ENCODE data around the gene LMAN1.

The LMAN1 gene

GRCh38 chr18:59323931-59324622, 35.0 kb downstream of the LMAN1 start:
- peaks cover 0 to 4% (median 0%) of the 10 kb centered on the region in 3 experiments for H3K27me3 ChIP-seq (ENCODE audit: control insufficient read depth in 3 of 3, insufficient read depth in 3 of 3, low read depth in 1 of 3, low read length in 3 of 3)
- no peak overlapping the region for H3K18ac ChIP-seq (ENCODE audit: low read length)
- no peak overlapping the region for H2BK5ac ChIP-seq (ENCODE audit: low read length)
- H3K27ac ChIP-seq (replicated peaks; ENCODE audit: low read length), result peak overlapping the region; percentile 7
- H4K91ac ChIP-seq (ENCODE audit: low read depth, low read length, poor library complexity), result no peak overlapping the region
- no peak overlapping the region for H4K8ac ChIP-seq (ENCODE audit: low read depth, low read length)
- no peak overlapping the region for H2AK5ac ChIP-seq (ENCODE audit: low read depth, low read length)
- no peak overlapping the region for H3K14ac ChIP-seq (ENCODE audit: low read length)
- no peak overlapping the region for H3K4me2 ChIP-seq (ENCODE audit: insufficient read depth, low read length, poor library complexity, severe bottlenecking)
- H3K23ac ChIP-seq (ENCODE audit: low read depth, low read length, poor library complexity), result no peak overlapping the region
- no peak overlapping the region for H2BK120ac ChIP-seq (ENCODE audit: low read depth, low read length)
- no peak for DNase-seq (ENCODE audit: low spot score)
- no peak overlapping the region for H3K9ac ChIP-seq (ENCODE audit: low read depth, low read length, poor library complexity)
- H2BK12ac ChIP-seq (ENCODE audit: low read length), result no peak overlapping the region
- WGBS, 2 donors (ENCODE audit: extremely low coverage in 2 of 2, insufficient read length in 2 of 2, insufficient replicate concordance in 1 of 2), result no CpG with 5 or more reads among the region's 7 CpGs
- no peak overlapping the region for H3K4ac ChIP-seq (ENCODE audit: low read length)
- no peaks in the 10 kb centered on the region for H3K4me1 ChIP-seq (ENCODE audit: control insufficient read depth in 2 of 2, insufficient read depth in 1 of 2, low read depth in 1 of 2, low read length in 2 of 2)
- no peaks in the 10 kb centered on the region for H3K79me1 ChIP-seq (ENCODE audit: low read depth, low read length)
- peaks cover 8 to 31% of the 10 kb centered on the region in 2 donors for H3K36me3 ChIP-seq (replicated peaks in 1 of 2; ENCODE audit: control insufficient read depth in 2 of 2, insufficient read depth in 2 of 2, low read length in 2 of 2)
- H2AFZ ChIP-seq (ENCODE audit: low read length), result no peak overlapping the region
- H2BK15ac ChIP-seq (ENCODE audit: low read length), result no peak overlapping the region
- H3K4me3 ChIP-seq (ENCODE audit: low read length in 2 of 2), result no peak overlapping the region
- H3K9me3 ChIP-seq (replicated peaks in 1 of 2; ENCODE audit: control insufficient read depth in 2 of 2, insufficient read depth in 1 of 2, low read depth in 1 of 2, low read length in 2 of 2), result no peaks in the 10 kb centered on the region

- Histone ChIP-seq H2AK5ac (ENCODE audit: low read depth, low read length) (no peak within 1 kb of the TSS), H3K14ac (ENCODE audit: low read length) (no peak within 1 kb of the TSS), H3K27ac (replicated peaks; ENCODE audit: low read length) (no peak within 1 kb of the TSS), H3K4me3 (ENCODE audit: low read length in 2 of 2) (no peak within 1 kb of the TSS), H3K4me2 (ENCODE audit: insufficient read depth, low read length, poor library complexity, severe bottlenecking) (no peak within 1 kb of the TSS), H2BK120ac (ENCODE audit: low read depth, low read length) (no peak within 1 kb of the TSS), H2BK15ac (ENCODE audit: low read length) (no peak within 1 kb of the TSS), H2BK12ac (ENCODE audit: low read length) (no peak within 1 kb of the TSS), H3K4me1 (ENCODE audit: control insufficient read depth in 2 of 2, insufficient read depth in 1 of 2, low read depth in 1 of 2, low read length in 2 of 2) (peaks cover 0 to 7% of the 10 kb centered on the region in 2 donors), H4K91ac (ENCODE audit: low read depth, low read length, poor library complexity) (no peak within 1 kb of the TSS), H2AFZ (ENCODE audit: low read length) (no peak within 1 kb of the TSS), H3K9me3 (replicated peaks in 1 of 2; ENCODE audit: control insufficient read depth in 2 of 2, insufficient read depth in 1 of 2, low read depth in 1 of 2, low read length in 2 of 2) (no peaks in the 10 kb centered on the region), H2BK5ac (ENCODE audit: low read length) (no peak within 1 kb of the TSS), H4K8ac (ENCODE audit: low read depth, low read length) (no peak within 1 kb of the TSS), H3K27me3 (ENCODE audit: control insufficient read depth in 3 of 3, insufficient read depth in 3 of 3, low read depth in 1 of 3, low read length in 3 of 3) (peaks cover 0 to 34% (median 0%) of the 10 kb centered on the region in 3 experiments), H3K4ac (ENCODE audit: low read length) (no peak within 1 kb of the TSS), H3K79me1 (ENCODE audit: low read depth, low read length) (no peaks in the 10 kb centered on the region), H3K36me3 (replicated peaks in 1 of 2; ENCODE audit: control insufficient read depth in 2 of 2, insufficient read depth in 2 of 2, low read length in 2 of 2) (no peaks in the 10 kb centered on the region), H3K23ac (ENCODE audit: low read depth, low read length, poor library complexity) (no peak within 1 kb of the TSS), H3K18ac (ENCODE audit: low read length) (no peak within 1 kb of the TSS), H3K9ac (ENCODE audit: low read depth, low read length, poor library complexity) (no peak within 1 kb of the TSS)
- DNase-seq (ENCODE audit: low spot score), result no peak
- WGBS, 2 donors (ENCODE audit: extremely low coverage in 2 of 2, insufficient read length in 2 of 2, insufficient replicate concordance in 1 of 2), result no CpG with 5 or more reads among the region's 4 CpGs
These were observed 40.5 kb downstream of the LMAN1 start, which contains the start of gene CPLX4 for GRCh38 chr18:59318460-59319050. Gene CPLX4 (minus strand): TSS chr18:59318649. CDS start chr18:59318462, 187 bp downstream.

- no peak overlapping the region for H2BK15ac ChIP-seq (ENCODE audit: low read length)
- no CpG with 5 or more reads among the region's 7 CpGs for WGBS, 2 donors (ENCODE audit: extremely low coverage in 2 of 2, insufficient read length in 2 of 2, insufficient replicate concordance in 1 of 2)
- peak overlapping the region; percentile 39 for H3K18ac ChIP-seq (ENCODE audit: low read length)
- no peak for DNase-seq (ENCODE audit: low spot score)
- H3K4me2 ChIP-seq (ENCODE audit: insufficient read depth, low read length, poor library complexity, severe bottlenecking), result no peak overlapping the region
- no peak overlapping the region for H3K27ac ChIP-seq (replicated peaks; ENCODE audit: low read length)
- H2BK120ac ChIP-seq (ENCODE audit: low read depth, low read length), result no peak overlapping the region
- H2BK5ac ChIP-seq (ENCODE audit: low read length), result no peak overlapping the region
- no peak overlapping the region for H2AK5ac ChIP-seq (ENCODE audit: low read depth, low read length)
- H3K9me3 ChIP-seq (replicated peaks in 1 of 2; ENCODE audit: control insufficient read depth in 2 of 2, insufficient read depth in 1 of 2, low read depth in 1 of 2, low read length in 2 of 2), result peaks cover 0 to 2% of the 10 kb centered on the region in 2 donors
- no peak overlapping the region for H3K4ac ChIP-seq (ENCODE audit: low read length)
- H3K23ac ChIP-seq (ENCODE audit: low read depth, low read length, poor library complexity), result no peak overlapping the region
- H2BK12ac ChIP-seq (ENCODE audit: low read length), result no peak overlapping the region
- no peaks in the 10 kb centered on the region for H3K79me1 ChIP-seq (ENCODE audit: low read depth, low read length)
- peaks cover 0 to 65% (median 2%) of the 10 kb centered on the region in 3 experiments for H3K27me3 ChIP-seq (ENCODE audit: control insufficient read depth in 3 of 3, insufficient read depth in 3 of 3, low read depth in 1 of 3, low read length in 3 of 3)
- no peak overlapping the region for H4K91ac ChIP-seq (ENCODE audit: low read depth, low read length, poor library complexity)
- no peak overlapping the region for H2AFZ ChIP-seq (ENCODE audit: low read length)
- no peak overlapping the region for H3K9ac ChIP-seq (ENCODE audit: low read depth, low read length, poor library complexity)
- no peaks in the 10 kb centered on the region for H3K36me3 ChIP-seq (replicated peaks in 1 of 2; ENCODE audit: control insufficient read depth in 2 of 2, insufficient read depth in 2 of 2, low read length in 2 of 2)
- H3K4me1 ChIP-seq (ENCODE audit: control insufficient read depth in 2 of 2, insufficient read depth in 1 of 2, low read depth in 1 of 2, low read length in 2 of 2), result peaks cover 0 to 7% of the 10 kb centered on the region in 2 donors
- H4K8ac ChIP-seq (ENCODE audit: low read depth, low read length), result no peak overlapping the region
- H3K14ac ChIP-seq (ENCODE audit: low read length), result no peak overlapping the region
- H3K4me3 ChIP-seq (ENCODE audit: low read length in 2 of 2), result no peak overlapping the region
These were observed 47.4 kb downstream of the LMAN1 start for GRCh38 chr18:59311631-59312030.

- Histone ChIP-seq H3K4ac (ENCODE audit: low read length) (no peak overlapping the region), H2BK120ac (ENCODE audit: low read depth, low read length) (no peak overlapping the region)
These were observed 50.2 kb downstream of the LMAN1 start for GRCh38 chr18:59308938-59309260.

More at GRCh38 chr18:59308938-59309260, 50.2 kb downstream of the LMAN1 start:
- H3K27me3 ChIP-seq (ENCODE audit: control insufficient read depth in 3 of 3, insufficient read depth in 3 of 3, low read depth in 1 of 3, low read length in 3 of 3), result peaks cover 0 to 70% (median 2%) of the 10 kb centered on the region in 3 experiments
- H3K27ac ChIP-seq (replicated peaks; ENCODE audit: low read length), result no peak overlapping the region
- no peak overlapping the region for H2BK15ac ChIP-seq (ENCODE audit: low read length)
- no peak overlapping the region for H3K23ac ChIP-seq (ENCODE audit: low read depth, low read length, poor library complexity)
- peak overlapping the region in 1 of 2 donors; percentile 65 for H3K4me3 ChIP-seq (ENCODE audit: low read length in 2 of 2)
- no peak overlapping the region for H2BK12ac ChIP-seq (ENCODE audit: low read length)
- no peak for DNase-seq (ENCODE audit: low spot score)
- no peak overlapping the region for H2BK5ac ChIP-seq (ENCODE audit: low read length)
- WGBS, 2 donors (ENCODE audit: extremely low coverage in 2 of 2, insufficient read length in 2 of 2, insufficient replicate concordance in 1 of 2), result no CpG with 5 or more reads among the region's 5 CpGs
- no peak overlapping the region for H3K9ac ChIP-seq (ENCODE audit: low read depth, low read length, poor library complexity)
- peak overlapping the region; percentile 52 for H3K4me2 ChIP-seq (ENCODE audit: insufficient read depth, low read length, poor library complexity, severe bottlenecking)
- no peak overlapping the region for H2AK5ac ChIP-seq (ENCODE audit: low read depth, low read length)
- no peak overlapping the region for H4K91ac ChIP-seq (ENCODE audit: low read depth, low read length, poor library complexity)
- H3K36me3 ChIP-seq (replicated peaks in 1 of 2; ENCODE audit: control insufficient read depth in 2 of 2, insufficient read depth in 2 of 2, low read length in 2 of 2), result no peaks in the 10 kb centered on the region
- peaks cover 0 to 2% of the 10 kb centered on the region in 2 donors for H3K4me1 ChIP-seq (ENCODE audit: control insufficient read depth in 2 of 2, insufficient read depth in 1 of 2, low read depth in 1 of 2, low read length in 2 of 2)
- no peak overlapping the region for H3K14ac ChIP-seq (ENCODE audit: low read length)
- peaks cover 0 to 2% of the 10 kb centered on the region in 2 donors for H3K9me3 ChIP-seq (replicated peaks in 1 of 2; ENCODE audit: control insufficient read depth in 2 of 2, insufficient read depth in 1 of 2, low read depth in 1 of 2, low read length in 2 of 2)
- H3K18ac ChIP-seq (ENCODE audit: low read length), result peak overlapping the region; percentile 95
- no peak overlapping the region for H4K8ac ChIP-seq (ENCODE audit: low read depth, low read length)
- peak overlapping the region; percentile 82 for H2AFZ ChIP-seq (ENCODE audit: low read length)
- no peaks in the 10 kb centered on the region for H3K79me1 ChIP-seq (ENCODE audit: low read depth, low read length)
